Adrenal gland (tissue), 5 donors: ENCODE measurements around the gene SNX8.

Source experiments
- POLR2A ChIP-seq, 2 donors: fragments of 450-650 bp; IDR thresholded peaks; one replicate each; pipeline ENCODE4 v1.6.1; 2017; ENCODE audit warnings: antibody characterized with exemption in 2 of 2, mild to moderate bottlenecking in 2 of 2, moderate library complexity in 1 of 2
- TF ChIP-seq, protein P1 (sequence below), 6 experiments: fragments of 450-650 bp in 4 of 6; fragments of 200-600 bp in 2 of 6; sonication (generic) in 1 of 6; IDR thresholded peaks; 1 replicate in 5 of 6; 2 replicates in 1 of 6; pipeline versions ENCODE4 v1.5.1 to v1.8.0; 2016 to 2021; ENCODE audit warnings: antibody characterized with exemption in 6 of 6, mild to moderate bottlenecking in 2 of 6, moderate library complexity in 1 of 6
- donor health status: DM: no; HTN: no; CAD: no.

DNA sequence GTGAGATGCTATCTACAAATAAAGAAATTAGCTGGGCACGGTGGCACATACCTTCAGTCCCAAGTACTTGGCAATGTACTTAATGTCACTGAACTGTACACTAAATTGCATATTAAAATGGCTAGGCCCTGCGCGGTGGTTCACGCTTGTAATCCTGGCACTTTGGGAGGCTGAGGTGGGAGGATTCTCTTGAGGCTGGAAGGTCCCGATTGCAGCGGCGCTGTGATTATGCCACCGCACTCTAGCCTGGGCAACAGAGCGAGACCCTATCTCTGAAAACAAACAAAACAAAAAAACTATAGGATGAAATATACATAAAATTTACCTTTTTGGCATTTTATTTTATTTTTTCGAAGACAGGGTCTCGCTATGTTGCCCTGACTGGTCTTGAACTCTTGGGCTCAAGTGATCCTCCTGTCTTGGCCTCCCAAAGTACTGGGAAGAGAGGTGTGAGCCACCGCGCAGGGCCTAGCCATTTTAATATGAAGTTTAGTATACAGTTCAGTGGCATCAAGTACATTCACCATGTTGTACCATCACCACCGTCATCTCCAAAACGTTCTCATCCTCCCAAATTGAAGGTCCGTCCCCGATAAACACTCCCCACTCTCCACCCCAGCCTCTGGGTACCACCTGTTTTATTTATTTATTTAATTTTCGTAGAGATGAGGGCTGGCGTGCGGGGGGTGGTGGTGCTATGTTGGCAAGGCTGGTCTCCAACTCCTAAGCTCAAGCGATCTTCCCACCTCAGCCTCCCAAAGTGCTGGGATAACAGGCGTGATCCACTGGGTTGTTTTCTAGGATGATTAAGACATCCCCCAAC is 39.1 kb upstream of the SNX8 start:
- TF ChIP-seq, protein P1, sequence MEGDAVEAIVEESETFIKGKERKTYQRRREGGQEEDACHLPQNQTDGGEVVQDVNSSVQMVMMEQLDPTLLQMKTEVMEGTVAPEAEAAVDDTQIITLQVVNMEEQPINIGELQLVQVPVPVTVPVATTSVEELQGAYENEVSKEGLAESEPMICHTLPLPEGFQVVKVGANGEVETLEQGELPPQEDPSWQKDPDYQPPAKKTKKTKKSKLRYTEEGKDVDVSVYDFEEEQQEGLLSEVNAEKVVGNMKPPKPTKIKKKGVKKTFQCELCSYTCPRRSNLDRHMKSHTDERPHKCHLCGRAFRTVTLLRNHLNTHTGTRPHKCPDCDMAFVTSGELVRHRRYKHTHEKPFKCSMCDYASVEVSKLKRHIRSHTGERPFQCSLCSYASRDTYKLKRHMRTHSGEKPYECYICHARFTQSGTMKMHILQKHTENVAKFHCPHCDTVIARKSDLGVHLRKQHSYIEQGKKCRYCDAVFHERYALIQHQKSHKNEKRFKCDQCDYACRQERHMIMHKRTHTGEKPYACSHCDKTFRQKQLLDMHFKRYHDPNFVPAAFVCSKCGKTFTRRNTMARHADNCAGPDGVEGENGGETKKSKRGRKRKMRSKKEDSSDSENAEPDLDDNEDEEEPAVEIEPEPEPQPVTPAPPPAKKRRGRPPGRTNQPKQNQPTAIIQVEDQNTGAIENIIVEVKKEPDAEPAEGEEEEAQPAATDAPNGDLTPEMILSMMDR (IDR thresholded peaks at IDR 0.05): no peak
- no peak for TF ChIP-seq POLR2A (IDR thresholded peaks at IDR 0.05)
